Fibroblast of upper back skin (primary cell): ENCODE data around the gene UBC.
A peak's percentile ranks its signal among the peaks of the same experiment; 100 is the strongest.
"Not testable (repeated sequence)": the region's sequence is repeated elsewhere in the genome, so short reads cannot be mapped to it uniquely, and the experiment has no call there.

Experiments used
- DNase-seq: peaks from one replicate; pipeline ENCODE4 v3.0.0-alpha.2; 2013

The UBC gene

GRCh38 chr12:124914392-124915238 is at the start of gene UBC:
UBC (minus strand) TSS chr12:124914650; CDS start chr12:124913771, 879 bp downstream.
- peak; percentile 91 for DNase-seq

GRCh38 chr12:124963211-124963610 is 48.8 kb upstream of the UBC start:
- DNase-seq = no peak

GRCh38 chr12:124961055-124961454 is 46.6 kb upstream of the UBC start:
- DNase-seq = no peak

DNA sequence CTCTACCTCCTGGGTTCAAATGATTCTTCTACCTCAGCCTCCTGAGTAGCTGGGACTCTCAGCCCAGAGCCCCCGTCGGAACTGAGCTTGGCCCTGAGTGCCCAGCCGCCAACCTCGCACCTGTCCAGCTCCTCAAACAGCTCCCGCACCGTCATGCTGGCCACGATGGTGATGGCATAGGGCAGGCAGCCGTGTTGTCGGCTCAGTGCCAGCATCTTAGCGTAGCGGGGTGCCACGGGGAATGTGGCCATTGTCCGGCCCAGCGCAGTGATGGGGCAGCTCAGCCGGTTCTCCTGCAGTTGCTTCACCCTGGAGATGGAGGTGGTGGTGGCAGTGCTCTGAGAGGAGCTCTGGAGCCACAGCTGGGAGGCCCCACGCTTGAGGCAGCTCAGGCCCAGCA is 42.1 kb upstream of the UBC start:
- DNase-seq = no peak

GRCh38 chr12:124954771-124955170 is 40.3 kb upstream of the UBC start:
- no peak for DNase-seq

DNA sequence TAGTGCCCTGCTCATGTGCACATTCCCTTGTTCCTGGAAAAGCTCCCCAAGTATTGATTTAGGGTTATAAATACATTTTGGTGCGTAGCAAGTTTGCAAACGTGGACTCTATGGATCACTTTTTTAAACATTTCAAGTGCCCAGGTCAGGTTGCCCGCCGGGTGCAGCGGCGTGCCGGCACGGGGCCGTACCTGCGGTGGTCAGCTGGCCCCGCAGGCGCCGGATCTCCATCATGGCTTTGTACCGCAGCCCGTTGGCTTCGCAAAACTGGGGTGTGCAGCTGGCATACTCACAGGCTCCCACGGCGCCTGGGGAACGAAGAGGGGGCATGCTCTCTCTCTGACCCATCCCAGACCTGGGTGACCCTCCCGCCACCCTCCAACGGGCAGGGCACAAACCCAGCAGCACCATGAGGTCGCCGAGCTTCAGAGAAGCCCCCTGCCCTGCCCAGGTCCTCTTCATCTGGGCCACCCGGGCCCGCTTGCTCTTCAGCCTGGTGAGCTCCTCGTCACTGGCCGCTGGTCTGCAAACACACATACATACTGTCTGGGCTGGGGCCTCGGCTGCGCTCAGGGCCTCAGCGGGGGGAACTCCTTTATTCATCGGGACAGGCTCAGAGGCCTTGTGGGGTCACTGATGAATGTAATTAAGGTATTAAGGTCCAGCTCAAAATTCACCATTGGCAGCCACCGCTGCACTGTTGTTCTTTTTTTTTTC is 39.4 kb upstream of the UBC start:
- DNase-seq = no peak

DNA sequence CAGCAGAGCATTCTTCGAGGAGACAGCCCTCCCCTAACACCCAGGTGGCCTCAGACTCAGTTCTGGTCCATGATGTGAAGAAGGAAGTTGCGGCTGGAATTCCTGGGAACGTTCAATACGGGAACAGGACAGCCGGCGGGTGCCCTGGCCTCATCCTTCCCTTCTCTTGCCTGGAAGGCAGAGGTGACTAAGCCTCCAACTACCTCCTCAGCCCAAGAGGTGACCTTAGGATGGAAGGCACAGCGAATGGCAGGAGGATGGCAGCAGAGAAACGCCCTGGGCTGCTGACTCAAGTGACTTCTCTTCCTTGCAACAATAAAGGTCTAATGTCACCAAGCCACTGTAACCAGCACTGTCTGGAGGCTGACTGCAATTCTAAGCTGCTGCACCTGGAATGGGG is 38.4 kb upstream of the UBC start:
- DNase-seq = no peak

GRCh38 chr12:124952295-124952694 is 37.8 kb upstream of the UBC start:
- DNase-seq = no peak

DNA sequence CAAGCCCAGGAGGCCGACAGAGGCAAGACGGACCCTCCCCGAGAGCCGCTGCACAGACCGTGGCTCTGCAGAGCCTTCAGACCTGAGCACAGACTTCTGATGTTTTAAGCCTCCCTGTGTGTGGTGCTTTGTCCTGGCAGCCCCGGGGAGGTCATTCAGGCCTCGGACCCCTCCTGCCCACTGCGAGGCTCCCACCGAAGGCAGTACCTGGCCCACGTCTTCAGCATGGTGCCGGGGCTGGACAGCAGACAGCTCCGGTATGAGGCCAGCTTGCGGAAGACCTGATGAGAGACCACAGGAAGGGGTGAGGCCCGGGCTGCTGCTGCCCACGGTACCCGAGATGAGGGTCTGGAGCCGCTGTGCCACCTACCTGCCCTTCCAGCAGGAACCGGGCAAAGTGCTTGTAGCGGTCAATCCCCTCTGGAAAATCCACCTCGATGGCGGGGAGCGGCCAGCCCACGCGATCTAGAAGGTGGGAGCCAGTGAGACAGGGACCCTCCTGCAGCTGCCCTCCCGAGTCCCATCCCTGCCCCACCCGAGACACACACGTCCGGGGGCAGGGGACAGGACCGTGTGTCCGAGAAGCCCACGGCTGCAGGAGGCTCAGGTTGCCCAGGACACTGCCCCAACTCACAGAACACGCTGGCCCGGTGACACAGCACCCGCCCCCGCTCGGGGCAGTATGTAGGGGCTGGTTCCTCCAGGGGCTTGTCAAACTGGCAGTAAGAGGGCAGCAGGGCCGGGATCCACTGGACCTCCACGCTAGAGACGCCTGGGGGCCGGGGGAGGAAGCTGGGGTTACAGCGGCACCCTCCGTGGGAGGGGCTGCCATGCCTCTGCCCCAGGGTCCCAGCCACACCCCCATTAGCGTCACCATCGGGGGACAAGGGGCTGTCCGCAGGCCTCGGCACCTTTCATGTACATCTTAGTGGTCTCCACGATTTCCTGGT is 35.6 kb upstream of the UBC start:
- no peak for DNase-seq

- DNase-seq = no peak
Measured at GRCh38 chr12:124949066-124949465, 34.6 kb upstream of the UBC start.

- DNase-seq = no peak
Measured at GRCh38 chr12:124947561-124948398, 33.3 kb upstream of the UBC start.

GRCh38 chr12:124947013-124947412 is 32.6 kb upstream of the UBC start:
- DNase-seq = no peak

- DNase-seq = no peak
Measured at GRCh38 chr12:124946447-124946793, 32.0 kb upstream of the UBC start.

DNA sequence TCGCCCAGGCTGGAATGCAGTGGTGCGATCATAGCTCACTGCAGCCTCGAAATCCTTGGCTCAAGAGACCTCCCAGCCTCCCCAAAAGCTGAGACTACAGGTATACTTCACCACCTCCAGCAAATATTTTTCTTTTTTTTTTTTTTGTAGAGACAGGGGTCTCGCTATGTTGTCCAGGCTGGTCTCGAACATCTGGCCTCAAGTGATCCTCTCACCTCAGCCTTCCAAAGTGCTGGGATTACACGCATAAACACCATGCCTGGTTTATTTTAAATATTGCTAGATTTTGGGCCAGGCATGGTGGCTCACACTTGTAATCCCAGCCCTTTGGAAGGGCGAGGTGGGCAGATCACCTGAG is 26.7 kb upstream of the UBC start:
- no peak for DNase-seq

DNA sequence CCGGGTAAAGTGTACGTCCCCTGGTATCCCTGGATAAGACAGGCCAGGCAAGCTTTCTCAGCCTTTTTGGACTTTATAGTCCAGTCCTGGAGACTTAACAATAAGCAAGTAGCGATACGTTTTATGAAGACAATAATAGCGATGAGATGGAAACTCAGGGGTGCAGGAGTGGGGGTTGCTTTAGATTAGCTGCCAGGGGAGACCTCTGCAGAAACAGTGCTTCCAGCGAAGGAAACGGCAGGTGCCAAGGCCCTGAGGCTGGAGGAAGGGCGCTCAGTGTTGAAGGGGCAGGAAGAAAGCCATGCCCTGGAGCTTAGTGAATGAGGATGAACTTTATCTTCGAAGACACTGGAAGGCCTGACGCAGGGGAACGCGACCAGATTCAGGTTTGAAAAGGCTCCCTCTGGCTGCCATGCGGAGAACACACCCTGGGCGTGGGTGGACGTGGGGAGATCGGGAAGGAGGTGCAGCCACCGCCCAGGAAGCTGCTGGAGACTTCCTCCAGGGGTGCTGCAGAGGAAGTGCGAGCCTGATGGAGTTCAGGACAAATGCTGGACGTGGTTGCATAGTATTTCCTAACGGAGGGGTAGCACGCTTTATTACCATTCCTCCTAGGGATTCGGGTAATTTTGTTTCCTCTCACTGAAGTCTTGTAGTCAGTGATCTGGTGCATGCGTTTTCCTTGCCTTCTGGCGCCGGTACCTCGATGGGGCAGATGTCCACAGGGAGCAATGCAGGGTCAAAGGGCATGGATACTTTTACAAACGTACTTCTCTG is 26.1 kb upstream of the UBC start:
- DNase-seq = peak; percentile 90

DNA sequence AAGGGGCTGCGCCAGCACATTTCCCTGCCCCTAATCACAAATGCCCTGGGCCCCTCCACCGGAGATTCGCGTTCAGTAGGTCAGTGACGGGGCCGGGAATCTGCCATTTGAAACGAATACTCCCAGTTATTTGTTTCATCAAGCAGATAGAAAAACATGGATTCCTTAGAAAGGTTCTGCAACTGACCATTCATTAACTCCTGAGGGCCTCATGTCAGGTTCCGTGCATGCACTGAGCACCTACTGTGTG is 25.6 kb upstream of the UBC start:
- no peak for DNase-seq

- DNase-seq = peak; percentile 99
Measured at GRCh38 chr12:124939421-124940142, 25.1 kb upstream of the UBC start.

GRCh38 chr12:124939079-124939420 is 24.6 kb upstream of the UBC start:
- peak; percentile 91 for DNase-seq

- peak; percentile 80 for DNase-seq
Measured at GRCh38 chr12:124938587-124938986, 24.1 kb upstream of the UBC start.

DNA sequence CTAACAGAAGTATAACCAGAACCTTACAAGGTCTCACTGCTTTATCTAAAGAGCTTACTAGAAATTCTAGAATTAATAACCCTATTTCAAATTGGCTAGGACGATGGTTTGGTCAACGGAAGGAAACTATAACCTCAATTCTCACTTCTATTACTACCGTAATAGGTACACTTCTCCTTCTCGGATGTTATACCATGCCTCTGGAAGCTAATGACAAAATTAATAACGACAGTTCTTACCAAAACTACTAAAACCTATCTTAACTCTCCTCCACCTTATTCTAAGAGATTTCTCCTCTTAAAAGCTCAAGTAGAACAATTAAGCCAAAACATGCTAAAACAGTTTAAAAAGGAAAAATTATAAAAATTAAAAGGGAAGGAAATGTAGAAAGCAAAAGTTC is 23.7 kb upstream of the UBC start:
- no peak for DNase-seq

GRCh38 chr12:124931528-124931927 is 17.1 kb upstream of the UBC start:
- not testable (repeated sequence) for DNase-seq
